GM18519 (cell line): Measurements from ENCODE around the gene MYL5.
"Not testable (repeated sequence)": the region's sequence is repeated elsewhere in the genome, so short reads cannot be mapped to it uniquely, and the experiment has no call there.

Experiments used
- ATAC-seq: cut with Tn5 transposase; IDR thresholded peaks from one replicate; pipeline ENCODE4 v1.9.1; 2021; ENCODE audit warnings: mild to moderate bottlenecking, moderate library complexity; ENCODE audit not compliant: unreplicated experiment, low FRiP score

Gene MYL5

GRCh38 chr4:683982-684622, 9.8 kb downstream of the MYL5 start:
- no peak for ATAC-seq

- no peak for ATAC-seq
These were observed 10.4 kb downstream of the MYL5 start for GRCh38 chr4:684623-685327.

GRCh38 chr4:685679-686412, 11.5 kb downstream of the MYL5 start:
- ATAC-seq: no peak

- no peak for ATAC-seq
These were observed 12.2 kb downstream of the MYL5 start for GRCh38 chr4:686413-687040.

- ATAC-seq: no peak
These were observed 13.0 kb downstream of the MYL5 start for GRCh38 chr4:687048-687970.

GRCh38 chr4:687971-688853, 13.9 kb downstream of the MYL5 start:
- no peak for ATAC-seq

GRCh38 chr4:688854-689681, 14.7 kb downstream of the MYL5 start, which contains the start of gene SLC49A3:
SLC49A3 (minus strand) TSS chr4:689151; CDS start chr4:689127, 24 bp downstream.
- ATAC-seq: no peak

- no peak for ATAC-seq
These were observed 15.4 kb downstream of the MYL5 start for GRCh38 chr4:689723-690122.

- ATAC-seq: no peak
These were observed 18.6 kb downstream of the MYL5 start for GRCh38 chr4:692771-693554.

GRCh38 chr4:694341-694940, 20.1 kb downstream of the MYL5 start:
- ATAC-seq: not testable (repeated sequence)

- no peak for ATAC-seq
These were observed 25.7 kb downstream of the MYL5 start for GRCh38 chr4:699816-700580.

- no peak for ATAC-seq
These were observed 26.4 kb downstream of the MYL5 start for GRCh38 chr4:700587-701264.

- no peak for ATAC-seq
These were observed 28.3 kb downstream of the MYL5 start for GRCh38 chr4:702618-703048.

- ATAC-seq: no peak
These were observed 29.2 kb downstream of the MYL5 start for GRCh38 chr4:703336-704197.
